Panc1 (cell line): ENCODE measurements around the gene PDE11A. TPM values are rescaled to one million over a fixed set of nuclear protein-coding genes. Genes with fewer than 3 reads are reported as not detected.

ENCODE experiments used
- ATAC-seq: fragments of 200-7000 bp; cut with Tn5 transposase; 2 replicates; pipeline ENCODE4 v1.9.1; 2020; ENCODE audit warnings: mild to moderate bottlenecking, moderate library complexity
- BruUV-seq: library from RNA; stranded (reverse); fragments of 400-500 nt; replicated peaks from 2 replicates; lab custom pipeline; 2021; lab: Mats Ljungman, UMichigan
- CTCF ChIA-PET: fragments of 300-600 bp; sonication (Branson Sonifier 250); formaldehyde crosslinking; loops from one replicate; lab custom pipeline; 2022; ENCODE audit warnings: antibody characterized with exemption; lab: Charles Lee
- POLR2A ChIA-PET: fragments of 300-600 bp; sonication (Branson Sonifier 250); formaldehyde crosslinking; loops from one replicate; lab custom pipeline; 2022; ENCODE audit warnings: antibody characterized with exemption; lab: Charles Lee
- DNase-seq: peaks from one replicate; pipeline ENCODE4 v3.0.0-alpha.2; 2010; ENCODE audit warnings: low read depth, low spot score
- H3K27ac ChIP-seq: 2 replicates; pipeline ENCODE4 v1.5.1; 2011; ENCODE audit warnings: mild to moderate bottlenecking, low read length, inconsistent platforms
- H3K27me3 ChIP-seq: fragments of 200-500 bp; sonication (Bioruptor generic); 2 replicates; pipeline ENCODE4 v1.6.0; 2014; ENCODE audit warnings: low read length, inconsistent platforms; ENCODE audit not compliant: control insufficient read depth, insufficient read depth
- H3K36me3 ChIP-seq: fragments of 200-500 bp; sonication (Bioruptor generic); 2 replicates; pipeline ENCODE4 v1.5.1; 2014; ENCODE audit warnings: inconsistent platforms, mild to moderate bottlenecking, low read length, moderate library complexity; ENCODE audit not compliant: control insufficient read depth, insufficient read depth
- H3K4me1 ChIP-seq: 2 replicates; pipeline ENCODE4 v1.5.1; 2011; ENCODE audit warnings: inconsistent platforms, mild to moderate bottlenecking, low read length, moderate library complexity; ENCODE audit not compliant: control insufficient read depth, insufficient read depth
- H3K4me3 ChIP-seq, 2 experiments: 2 replicates each; pipeline ENCODE4 v1.5.1; 2011 to 2012; ENCODE audit warnings: low read depth in 2 of 2, low read length in 2 of 2, mild to moderate bottlenecking in 2 of 2, inconsistent platforms in 1 of 2, moderate library complexity in 1 of 2
- H3K9me3 ChIP-seq: fragments of 200-500 bp; sonication (Bioruptor generic); 2 replicates; pipeline ENCODE4 v1.5.1; 2014; ENCODE audit warnings: low read depth, mild to moderate bottlenecking, inconsistent platforms, low read length, moderate library complexity; ENCODE audit not compliant: control insufficient read depth, insufficient read depth
- POLR2AphosphoS5 ChIP-seq: IDR thresholded peaks from 2 replicates; pipeline ENCODE4 v1.6.1; 2012; ENCODE audit warnings: mild to moderate bottlenecking, low read depth, low read length, moderate library complexity
- SIN3A ChIP-seq: IDR thresholded peaks from 2 replicates; pipeline ENCODE4 v1.6.1; 2012; ENCODE audit warnings: low read depth, mild to moderate bottlenecking, low read length, moderate library complexity, borderline replicate concordance; ENCODE audit not compliant: insufficient read depth
- TCF7L2 ChIP-seq: IDR thresholded peaks from 2 replicates; pipeline ENCODE4 v1.6.1; 2011; ENCODE audit warnings: mild to moderate bottlenecking, low read depth, low read length, inconsistent platforms
- in situ Hi-C: cut with HindIII; loops from 2 replicates; pipeline ENCODE4 v1.10.0; 2016; ENCODE audit warnings: low sequenced_read_pairs, low pct_unique_long_range_greater_than_20kb
- intact Hi-C: fragments of 100-400 bp; cut with micrococcal nuclease; formaldehyde crosslinking; loops from one replicate; pipeline ENCODE4 v1.10.0; 2022; ENCODE audit not compliant: unreplicated experiment
- total RNA-seq: library from RNA; stranded (reverse); gene quantifications from one replicate; pipeline ENCODE4 v1.2.1, GENCODE V29; 2021; ENCODE audit not compliant: unreplicated experiment
- TF ChIP-seq, protein P1 (sequence below): fragments of 450-650 bp; IDR thresholded peaks from 2 replicates; pipeline ENCODE4 v1.5.1; 2017; ENCODE audit warnings: mild to moderate bottlenecking
- TF ChIP-seq, protein P2 (sequence below), 2 experiments: IDR thresholded peaks; 2 replicates each; pipeline ENCODE4 v1.6.1; 2011 to 2012; ENCODE audit warnings: low read depth in 2 of 2, control low read depth in 1 of 2, low read length in 1 of 2, mild to moderate bottlenecking in 1 of 2, moderate library complexity in 1 of 2; ENCODE audit not compliant: insufficient read depth in 1 of 2

PDE11A gene
- total RNA-seq, 1 experiment from 2014 or later, result not detected

DNA sequence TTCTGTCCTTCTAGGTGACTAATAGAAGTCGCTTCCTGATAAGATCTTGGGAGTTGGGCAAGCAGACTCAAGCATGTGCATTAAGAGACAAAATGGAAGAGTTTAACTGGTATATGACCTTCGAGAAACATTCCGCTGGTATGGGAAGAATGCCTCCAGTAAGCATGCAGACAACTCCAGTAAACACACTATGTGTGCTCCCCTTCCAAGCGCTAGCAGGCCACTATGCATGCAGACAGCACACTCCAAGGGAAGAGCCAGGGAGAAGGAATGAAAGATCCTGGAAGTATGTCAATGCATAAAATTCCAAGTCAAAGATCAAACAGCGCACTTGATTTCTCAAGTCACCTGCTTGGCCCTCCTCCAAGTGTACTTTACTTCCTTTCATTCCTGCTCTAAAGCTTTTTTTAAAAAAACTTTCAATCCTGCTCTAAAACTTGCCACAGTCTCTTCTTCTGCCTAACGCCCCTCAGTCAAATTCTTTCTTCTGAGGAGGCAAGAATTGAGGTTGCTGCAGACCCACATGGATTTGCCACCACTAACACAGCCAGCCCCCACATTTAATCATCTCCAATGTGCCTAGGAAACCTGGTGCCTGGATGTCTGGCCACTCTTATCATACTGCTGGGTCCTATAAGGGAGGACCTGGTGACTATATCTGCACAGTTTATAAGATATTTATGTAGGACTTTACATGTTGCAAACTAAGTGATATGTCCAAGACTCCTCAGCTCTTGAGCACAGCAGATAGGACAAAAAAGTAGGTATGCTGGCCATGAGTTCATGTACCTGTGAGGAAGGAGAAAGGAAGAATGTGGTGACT lies 239.8 kb downstream of the PDE11A start:
- no peak for ATAC-seq
- TF ChIP-seq SIN3A (no peak), TCF7L2 (no peak), POLR2AphosphoS5 (no peak)
- TF ChIP-seq, protein P1, sequence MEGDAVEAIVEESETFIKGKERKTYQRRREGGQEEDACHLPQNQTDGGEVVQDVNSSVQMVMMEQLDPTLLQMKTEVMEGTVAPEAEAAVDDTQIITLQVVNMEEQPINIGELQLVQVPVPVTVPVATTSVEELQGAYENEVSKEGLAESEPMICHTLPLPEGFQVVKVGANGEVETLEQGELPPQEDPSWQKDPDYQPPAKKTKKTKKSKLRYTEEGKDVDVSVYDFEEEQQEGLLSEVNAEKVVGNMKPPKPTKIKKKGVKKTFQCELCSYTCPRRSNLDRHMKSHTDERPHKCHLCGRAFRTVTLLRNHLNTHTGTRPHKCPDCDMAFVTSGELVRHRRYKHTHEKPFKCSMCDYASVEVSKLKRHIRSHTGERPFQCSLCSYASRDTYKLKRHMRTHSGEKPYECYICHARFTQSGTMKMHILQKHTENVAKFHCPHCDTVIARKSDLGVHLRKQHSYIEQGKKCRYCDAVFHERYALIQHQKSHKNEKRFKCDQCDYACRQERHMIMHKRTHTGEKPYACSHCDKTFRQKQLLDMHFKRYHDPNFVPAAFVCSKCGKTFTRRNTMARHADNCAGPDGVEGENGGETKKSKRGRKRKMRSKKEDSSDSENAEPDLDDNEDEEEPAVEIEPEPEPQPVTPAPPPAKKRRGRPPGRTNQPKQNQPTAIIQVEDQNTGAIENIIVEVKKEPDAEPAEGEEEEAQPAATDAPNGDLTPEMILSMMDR, result no peak
- TF ChIP-seq, protein P2, sequence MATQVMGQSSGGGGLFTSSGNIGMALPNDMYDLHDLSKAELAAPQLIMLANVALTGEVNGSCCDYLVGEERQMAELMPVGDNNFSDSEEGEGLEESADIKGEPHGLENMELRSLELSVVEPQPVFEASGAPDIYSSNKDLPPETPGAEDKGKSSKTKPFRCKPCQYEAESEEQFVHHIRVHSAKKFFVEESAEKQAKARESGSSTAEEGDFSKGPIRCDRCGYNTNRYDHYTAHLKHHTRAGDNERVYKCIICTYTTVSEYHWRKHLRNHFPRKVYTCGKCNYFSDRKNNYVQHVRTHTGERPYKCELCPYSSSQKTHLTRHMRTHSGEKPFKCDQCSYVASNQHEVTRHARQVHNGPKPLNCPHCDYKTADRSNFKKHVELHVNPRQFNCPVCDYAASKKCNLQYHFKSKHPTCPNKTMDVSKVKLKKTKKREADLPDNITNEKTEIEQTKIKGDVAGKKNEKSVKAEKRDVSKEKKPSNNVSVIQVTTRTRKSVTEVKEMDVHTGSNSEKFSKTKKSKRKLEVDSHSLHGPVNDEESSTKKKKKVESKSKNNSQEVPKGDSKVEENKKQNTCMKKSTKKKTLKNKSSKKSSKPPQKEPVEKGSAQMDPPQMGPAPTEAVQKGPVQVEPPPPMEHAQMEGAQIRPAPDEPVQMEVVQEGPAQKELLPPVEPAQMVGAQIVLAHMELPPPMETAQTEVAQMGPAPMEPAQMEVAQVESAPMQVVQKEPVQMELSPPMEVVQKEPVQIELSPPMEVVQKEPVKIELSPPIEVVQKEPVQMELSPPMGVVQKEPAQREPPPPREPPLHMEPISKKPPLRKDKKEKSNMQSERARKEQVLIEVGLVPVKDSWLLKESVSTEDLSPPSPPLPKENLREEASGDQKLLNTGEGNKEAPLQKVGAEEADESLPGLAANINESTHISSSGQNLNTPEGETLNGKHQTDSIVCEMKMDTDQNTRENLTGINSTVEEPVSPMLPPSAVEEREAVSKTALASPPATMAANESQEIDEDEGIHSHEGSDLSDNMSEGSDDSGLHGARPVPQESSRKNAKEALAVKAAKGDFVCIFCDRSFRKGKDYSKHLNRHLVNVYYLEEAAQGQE (IDR thresholded peaks at IDR 0.05; ENCODE audit: insufficient read depth in 1 of 2, low read depth in 2 of 2, low read length in 1 of 2), result no peak
- Histone ChIP-seq H3K4me1 (no peaks in the 10 kb centered on the region), H3K27ac (no peak overlapping the region), H3K27me3 (no peaks in the 10 kb centered on the region), H3K9me3 (no peaks in the 10 kb centered on the region), H3K36me3 (no peaks in the 10 kb centered on the region), H3K4me3 (no peak overlapping the region)
- DNase-seq, result no peak
- ChIA-PET POLR2A (no interaction called here), CTCF (no interaction called here)
- in situ Hi-C loops (no loop called here), intact Hi-C loops (no loop called here)
- BruUV-seq, result no TSS peak

GRCh38 chr2:177830881-177831386 lies 241.6 kb downstream of the PDE11A start:
- no peak for DNase-seq
- Histone ChIP-seq H3K27me3 (no peaks in the 10 kb centered on the region), H3K27ac (no peak overlapping the region), H3K4me1 (no peaks in the 10 kb centered on the region), H3K36me3 (no peaks in the 10 kb centered on the region), H3K9me3 (no peaks in the 10 kb centered on the region), H3K4me3 (no peak overlapping the region)
- CTCF ChIA-PET, result no interaction called here
- ATAC-seq, result no peak
- BruUV-seq, result no TSS peak
- POLR2A ChIA-PET, result no interaction called here
- in situ Hi-C loops, result no loop called here
- intact Hi-C loops, result no loop called here
- TF ChIP-seq, protein P1, result no peak
- TF ChIP-seq, protein P2 (IDR thresholded peaks at IDR 0.05; ENCODE audit: insufficient read depth in 1 of 2, low read depth in 2 of 2, low read length in 1 of 2), result no peak
- TF ChIP-seq SIN3A (no peak), TCF7L2 (no peak)
